MCF 10A (cell line): ENCODE data around the gene SPARC. TPM values are rescaled to one million over a fixed set of nuclear protein-coding genes. Genes with fewer than 3 reads are reported as not detected.

Experiments used
- BruUV-seq: library from RNA; stranded (reverse); fragments of 400-500 nt; replicated peaks from 2 replicates; lab custom pipeline; 2021; lab: Mats Ljungman, UMichigan
- CTCF ChIA-PET: fragments of 300-600 bp; sonication (Branson Sonifier 250); formaldehyde crosslinking; extraction: SDS; loops from one replicate; lab custom pipeline; 2021; ENCODE audit warnings: antibody characterized with exemption, inconsistent platforms; lab: Yijun Ruan, JAX
- POLR2A ChIA-PET: fragments of 300-600, 350-650 bp; sonication (Branson Sonifier 250); formaldehyde crosslinking; extraction: SDS; loops from one replicate; lab custom pipeline; 2020; ENCODE audit warnings: antibody characterized with exemption, inconsistent platforms; lab: Yijun Ruan, JAX
- DNase-seq: peaks from one replicate; pipeline ENCODE4 v3.0.0-alpha.2; 2018; ENCODE audit not compliant: unreplicated experiment
- H3K27ac Mint-ChIP-seq: one replicate; pipeline ENCODE4 v1.8.0; 2022; ENCODE audit warnings: mild to moderate bottlenecking, low read depth, mixed read lengths; ENCODE audit not compliant: unreplicated experiment
- H3K27me3 Mint-ChIP-seq: one replicate; pipeline ENCODE4 v1.8.0; 2022; ENCODE audit warnings: mixed read lengths; ENCODE audit not compliant: insufficient read depth, unreplicated experiment
- H3K36me3 Mint-ChIP-seq: one replicate; pipeline ENCODE4 v1.8.0; 2022; ENCODE audit warnings: mild to moderate bottlenecking, moderate library complexity, mixed read lengths; ENCODE audit not compliant: insufficient read depth, unreplicated experiment
- H3K4me1 Mint-ChIP-seq: one replicate; pipeline ENCODE4 v1.8.0; 2022; ENCODE audit warnings: mixed read lengths; ENCODE audit not compliant: insufficient read depth, unreplicated experiment
- H3K4me3 Mint-ChIP-seq: one replicate; pipeline ENCODE4 v1.8.0; 2022; ENCODE audit warnings: mild to moderate bottlenecking, moderate library complexity, mixed read lengths; ENCODE audit not compliant: unreplicated experiment
- H3K9me3 Mint-ChIP-seq: one replicate; pipeline ENCODE4 v1.8.0; 2022; ENCODE audit warnings: mixed read lengths; ENCODE audit not compliant: unreplicated experiment
- CTCF ChIP-seq: fragments of 200-600 bp; IDR thresholded peaks from one replicate; pipeline ENCODE4 v1.8.0; 2022; ENCODE audit warnings: antibody characterized with exemption, mild to moderate bottlenecking; ENCODE audit not compliant: unreplicated experiment
- intact Hi-C: fragments of 100-400 bp; cut with micrococcal nuclease; formaldehyde crosslinking; loops from 2 replicates; pipeline ENCODE4 v1.14.1; 2022
- total RNA-seq: library from RNA; stranded (reverse); gene quantifications from 2 replicates; pipeline ENCODE4 v1.2.3, GENCODE V29; 2022

Gene SPARC
- total RNA-seq, 1 experiment from 2014 or later, result 32.6 TPM

- ChIA-PET POLR2A (interaction anchor here (0.9 to 1.8 kb wide), 3 partner anchors 9 to 16 kb away, joined by 3 to 5 read pairs (median 5); no protein-coding TSS in a partner anchor), CTCF (interaction anchor here (0.5 to 9.2 kb wide), 14 partner anchors 8 to 359 kb away, joined by 3 to 94 read pairs (median 3); no protein-coding TSS in a partner anchor)
- no TSS peak for BruUV-seq
- Mint-ChIP-seq H3K27me3 (no peaks in the 10 kb centered on the region), H3K27ac (no peak overlapping the region), H3K9me3 (no peaks in the 10 kb centered on the region), H3K4me3 (no peak overlapping the region), H3K4me1 (peaks cover 20% of the 10 kb centered on the region), H3K36me3 (peaks cover 9% of the 10 kb centered on the region)
- TF ChIP-seq CTCF, result no peak
- intact Hi-C loops, result no loop called here
- no peak for DNase-seq
Measured at GRCh38 chr5:151674626-151675610, 11.8 kb downstream of the SPARC start.

- TF ChIP-seq CTCF, result no peak
- no peak overlapping the region for H3K27ac Mint-ChIP-seq
Measured at GRCh38 chr5:151673421-151673820, 13.3 kb downstream of the SPARC start.

GRCh38 chr5:151672516-151672915, 14.2 kb downstream of the SPARC start:
- ChIA-PET CTCF (interaction anchor here (0.7 to 9.2 kb wide), 8 partner anchors 10 to 98 kb away, joined by 3 to 94 read pairs (median 8); no protein-coding TSS in a partner anchor), POLR2A (interaction anchor here (1.3 to 3.3 kb wide), 4 partner anchors 10 to 98 kb away, joined by 3 to 12 read pairs (median 5); no protein-coding TSS in a partner anchor)
- Mint-ChIP-seq H3K9me3 (no peaks in the 10 kb centered on the region), H3K27ac (no peak overlapping the region), H3K36me3 (peaks cover 19% of the 10 kb centered on the region), H3K27me3 (no peaks in the 10 kb centered on the region), H3K4me1 (peaks cover 23% of the 10 kb centered on the region), H3K4me3 (no peak overlapping the region)
- DNase-seq, result no peak
- BruUV-seq, result no TSS peak
- no peak for TF ChIP-seq CTCF
- intact Hi-C loops, result no loop called here

More at GRCh38 chr5:151673421-151673820, 13.3 kb downstream of the SPARC start:
- DNase-seq, result no peak
- H3K9me3 Mint-ChIP-seq, result no peaks in the 10 kb centered on the region
- POLR2A ChIA-PET, result no interaction called here
- no TSS peak for BruUV-seq
- intact Hi-C loops, result no loop called here
- peaks cover 23% of the 10 kb centered on the region for H3K4me1 Mint-ChIP-seq
- H3K36me3 Mint-ChIP-seq, result peaks cover 19% of the 10 kb centered on the region
- CTCF ChIA-PET, result interaction anchor here (2.0 to 9.2 kb wide), 4 partner anchors 10 to 69 kb away, joined by 10 to 94 read pairs (median 59); no protein-coding TSS in a partner anchor
- no peak overlapping the region for H3K4me3 Mint-ChIP-seq
- no peaks in the 10 kb centered on the region for H3K27me3 Mint-ChIP-seq

GRCh38 chr5:151671950-151672349, 14.8 kb downstream of the SPARC start:
- Mint-ChIP-seq H3K4me3 (no peak overlapping the region), H3K4me1 (peaks cover 23% of the 10 kb centered on the region), H3K27ac (no peak overlapping the region), H3K9me3 (no peaks in the 10 kb centered on the region), H3K27me3 (no peaks in the 10 kb centered on the region), H3K36me3 (peaks cover 19% of the 10 kb centered on the region)
- intact Hi-C loops, result no loop called here
- peak; percentile 64 for DNase-seq
- TF ChIP-seq CTCF, result no peak
- no TSS peak for BruUV-seq
- CTCF ChIA-PET, result interaction anchor here (0.6 to 9.2 kb wide), 10 partner anchors 11 to 197 kb away, joined by 3 to 94 read pairs (median 5); no protein-coding TSS in a partner anchor
- POLR2A ChIA-PET, result interaction anchor here (1.3 to 3.3 kb wide), 4 partner anchors 10 to 99 kb away, joined by 3 to 12 read pairs (median 5); no protein-coding TSS in a partner anchor
